Right lobe of liver (tissue), 6 donors: ENCODE results near the gene NXPH1. TPM values are rescaled to one million over a fixed set of nuclear protein-coding genes. Genes with fewer than 3 reads are reported as not detected.
A peak's percentile ranks its signal among the peaks of the same experiment; 100 is the strongest.

Experiments
- ATAC-seq, 4 donors: fragments of 200-7000 bp; cut with Tn5 transposase; one replicate each; pipeline ENCODE4 v1.9.1; 2020; ENCODE audit warnings: mild to moderate bottlenecking in 4 of 4, moderate library complexity in 4 of 4
- DNase-seq, 3 donors: peaks; one replicate each; pipeline ENCODE4 v3.0.0-alpha.2; 2020
- H3K27ac ChIP-seq, 3 donors: fragments of 200-600 bp; one replicate each; pipeline ENCODE4 v1.8.0; 2022
- H3K27me3 ChIP-seq, 2 donors: fragments of 200-600 bp; one replicate each; pipeline ENCODE4 v1.8.0; 2022
- H3K36me3 ChIP-seq, 4 donors: fragments of 200-600 bp; sonication (generic) in 1 of 4; one replicate each; pipeline versions ENCODE4 v1.5.1 to v1.8.0; 2017 to 2022; ENCODE audit warnings: control low read depth in 1 of 4
- H3K4me1 ChIP-seq, 4 donors: fragments of 200-600 bp; sonication (generic) in 1 of 4; one replicate each; pipeline versions ENCODE4 v1.5.1 to v1.8.0; 2017 to 2022; ENCODE audit warnings: control low read depth in 1 of 4
- H3K4me3 ChIP-seq, 3 donors: fragments of 200-600 bp; one replicate each; pipeline ENCODE4 v1.8.0; 2022
- H3K9me3 ChIP-seq, 4 donors: fragments of 200-600 bp; sonication (generic) in 1 of 4; one replicate each; pipeline versions ENCODE4 v1.5.1 to v1.8.0; 2017 to 2022; ENCODE audit warnings: control low read depth in 1 of 4
- CTCF ChIP-seq, 4 donors: fragments of 200-600 bp in 3 of 4; fragments of 450-650 bp in 1 of 4; IDR thresholded peaks; one replicate each; pipeline versions ENCODE4 v1.5.1 to v1.8.0; 2016 to 2022; ENCODE audit warnings: antibody characterized with exemption in 4 of 4, mild to moderate bottlenecking in 2 of 4
- POLR2A ChIP-seq: fragments of 450-650 bp; IDR thresholded peaks from one replicate; pipeline ENCODE4 v1.6.1; 2017; ENCODE audit warnings: antibody characterized with exemption, mild to moderate bottlenecking
- WGBS: methylation state at CpG from one replicate; pipeline ENCODE4 v1.1.6; 2018; ENCODE audit warnings: low coverage, low lambda C conversion rate; ENCODE audit not compliant: insufficient coverage; ENCODE audit errors: missing lambda C conversion rate; 5-methylcytosine and 5-hydroxymethylcytosine counted together
- intact Hi-C, 2 donors: fragments of 100-400 bp; cut with DNase I; formaldehyde crosslinking; loops; one replicate each; pipeline versions ENCODE4 v1.11.2 to v1.14.1; 2022
- total RNA-seq, 6 experiments: library from RNA; depleted of rRNA in 2 of 6; stranded (reverse); fragments of >200 nt in 2 of 6; fragmentation: NEBNext Ultra II Directional in 3 of 6; extraction: Animal tissue kit (Norgen Biotek cat#: 25700) in 3 of 6; gene quantifications; one replicate each; pipeline versions ENCODE4 v1.1.0 to v1.2.4, GENCODE V29; 2016 to 2023
- donor health status: DM: no; HTN: yes; CAD: no.
- donor health status: DM: no; HTN: no; CAD: no.
- donor health status: DM: no; HTN: no; CAD: no.
- donor health status: DM: no; HTN: yes; CAD: no.
- donor health status: DM: no; HTN: yes; CAD: no.

The NXPH1 gene
- total RNA-seq, 6 experiments from 2014 or later: not detected

GRCh38 chr7:8418629-8419245 is 14.7 kb upstream of the NXPH1 start:
- peak in 1 of 3 donors; percentile 57 for DNase-seq
- no peaks in the 10 kb centered on the region for H3K9me3 ChIP-seq
- H3K36me3 ChIP-seq: no peaks in the 10 kb centered on the region
- no peak overlapping the region for H3K27ac ChIP-seq
- H3K4me3 ChIP-seq: no peak overlapping the region
- H3K4me1 ChIP-seq: no peaks in the 10 kb centered on the region
- TF ChIP-seq CTCF (IDR thresholded peaks at IDR 0.05) (peak; percentile 70 to 86 (median 78)), POLR2A (no peak)
- intact Hi-C loops: no loop called here
- peak; percentile 74 to 79 (median 78) for ATAC-seq
- 0% methylated on average over 1 of the region's 1 CpG for WGBS
- no peaks in the 10 kb centered on the region for H3K27me3 ChIP-seq

DNA sequence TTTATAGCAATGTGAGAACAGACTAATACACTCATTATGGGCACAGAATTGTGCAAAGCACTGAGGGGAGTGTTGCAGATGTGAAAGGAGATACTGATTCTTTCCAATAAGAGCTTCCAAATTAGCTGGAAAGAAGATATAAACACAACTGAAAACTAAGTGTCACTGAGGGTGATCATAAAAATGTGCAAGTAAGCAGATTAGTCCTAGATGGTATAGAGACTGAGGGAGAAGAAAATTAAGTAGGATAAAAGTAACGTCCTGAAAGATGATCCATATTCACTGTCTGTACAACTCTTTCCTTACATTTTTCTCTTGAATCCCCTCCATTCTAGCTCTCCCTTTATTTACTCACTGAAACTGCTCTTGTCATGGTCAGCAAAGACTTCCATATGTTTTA is 11.2 kb upstream of the NXPH1 start:
- TF ChIP-seq POLR2A: no peak
- TF ChIP-seq CTCF (IDR thresholded peaks at IDR 0.05): no peak
- no peaks in the 10 kb centered on the region for H3K27me3 ChIP-seq
- intact Hi-C loops: no loop called here
- WGBS: 33% methylated on average over 1 of the region's 1 CpG
- H3K36me3 ChIP-seq: no peaks in the 10 kb centered on the region
- ATAC-seq (no peak), DNase-seq (no peak)
- no peak overlapping the region for H3K4me3 ChIP-seq
- H3K4me1 ChIP-seq: no peaks in the 10 kb centered on the region
- no peaks in the 10 kb centered on the region for H3K9me3 ChIP-seq
- no peak overlapping the region for H3K27ac ChIP-seq

GRCh38 chr7:8423057-8423456 is 10.4 kb upstream of the NXPH1 start:
- ATAC-seq (no peak), DNase-seq (no peak)
- no peaks in the 10 kb centered on the region for H3K4me1 ChIP-seq
- 64% methylated on average over 2 of the region's 2 CpGs for WGBS
- no peaks in the 10 kb centered on the region for H3K27me3 ChIP-seq
- no peaks in the 10 kb centered on the region for H3K36me3 ChIP-seq
- TF ChIP-seq CTCF (IDR thresholded peaks at IDR 0.05) (no peak), POLR2A (no peak)
- H3K27ac ChIP-seq: no peak overlapping the region
- intact Hi-C loops: no loop called here
- no peak overlapping the region for H3K4me3 ChIP-seq
- H3K9me3 ChIP-seq: no peaks in the 10 kb centered on the region

- intact Hi-C loops: no loop called here
- H3K9me3 ChIP-seq: no peaks in the 10 kb centered on the region
- 55% methylated on average over 1 of the region's 1 CpG for WGBS
These were observed 8.2 kb upstream of the NXPH1 start for GRCh38 chr7:8425223-8425622.

More at GRCh38 chr7:8425223-8425622, 8.2 kb upstream of the NXPH1 start:
- Histone ChIP-seq H3K4me3 (no peak overlapping the region), H3K36me3 (no peaks in the 10 kb centered on the region), H3K27me3 (no peaks in the 10 kb centered on the region), H3K27ac (no peak overlapping the region), H3K4me1 (no peaks in the 10 kb centered on the region)
- TF ChIP-seq POLR2A (no peak), CTCF (IDR thresholded peaks at IDR 0.05) (no peak)
- DNase-seq (no peak), ATAC-seq (no peak)
